ENCODE measurements around the gene DAB2IP.

The DAB2IP gene

GRCh38 chr9:121675969-121676822 lies 24.8 kb downstream of the DAB2IP start:
- Histone ChIP-seq H3K36me3 (ENCODE audit: control insufficient read depth in 1 of 2, insufficient read depth in 2 of 2, low read depth in 1 of 2, low read length in 2 of 2) (peaks cover 0 to 20% of the 10 kb centered on the region in 2 experiments), H2BK120ac (ENCODE audit: low read depth, low read length) (no peak overlapping the region), H3K27ac (ENCODE audit: low read length, poor library complexity, severe bottlenecking) (no peak overlapping the region), H4K8ac (ENCODE audit: low read length) (no peak overlapping the region), H3K23ac (ENCODE audit: low read length in 2 of 2) (no peak overlapping the region), H3K79me1 (replicated peaks; ENCODE audit: low read length, poor library complexity, severe bottlenecking) (peaks cover 16% of the 10 kb centered on the region), H3K4me2 (ENCODE audit: low read length, poor library complexity, severe bottlenecking) (no peak overlapping the region), H2BK15ac (ENCODE audit: low read depth, poor library complexity, severe bottlenecking) (no peak overlapping the region), H2AK5ac (ENCODE audit: low read length, severe bottlenecking) (no peak overlapping the region), H3K27me3 (ENCODE audit: control insufficient read depth in 1 of 2, insufficient read depth in 1 of 2, low read length in 2 of 2) (peaks cover 0 to 2% of the 10 kb centered on the region in 2 experiments), H3K4ac (ENCODE audit: low read depth in 1 of 2, low read length in 2 of 2) (no peak overlapping the region), H3K14ac (ENCODE audit: low read length in 2 of 2) (peak overlapping the region in 1 of 2 experiments; percentile 26), H2BK12ac (ENCODE audit: low read length in 2 of 2) (no peak overlapping the region), H3K4me3 (ENCODE audit: insufficient read depth in 1 of 2, low read depth in 1 of 2, low read length in 2 of 2) (no peak overlapping the region), H3K4me1 (ENCODE audit: control insufficient read depth, insufficient read depth, low read depth, low read length) (peaks cover 31% of the 10 kb centered on the region), H3K9me3 (ENCODE audit: control insufficient read depth, low read length) (no peaks in the 10 kb centered on the region), H2BK5ac (ENCODE audit: low read depth, low read length, poor library complexity, severe bottlenecking) (no peak overlapping the region), H4K91ac (ENCODE audit: low read length) (no peak overlapping the region), H3K18ac (ENCODE audit: low read depth in 1 of 2, low read length in 2 of 2) (no peak overlapping the region), H2AFZ (ENCODE audit: low read depth, low read length) (no peak overlapping the region), H3K9ac (ENCODE audit: low read length) (no peak overlapping the region)
- DNase-seq, result peak; percentile 23
- WGBS, result 79% methylated on average over 12 of the region's 16 CpGs

GRCh38 chr9:121676926-121677325 lies 25.5 kb downstream of the DAB2IP start:
- H3K23ac ChIP-seq (ENCODE audit: low read length in 2 of 2), result no peak overlapping the region
- 89% methylated on average over 4 of the region's 4 CpGs for WGBS
- no peak overlapping the region for H2BK5ac ChIP-seq (ENCODE audit: low read depth, low read length, poor library complexity, severe bottlenecking)
- H3K4ac ChIP-seq (ENCODE audit: low read depth in 1 of 2, low read length in 2 of 2), result no peak overlapping the region
- peaks cover 31% of the 10 kb centered on the region for H3K4me1 ChIP-seq (ENCODE audit: control insufficient read depth, insufficient read depth, low read depth, low read length)
- H3K79me1 ChIP-seq (replicated peaks; ENCODE audit: low read length, poor library complexity, severe bottlenecking), result peaks cover 18% of the 10 kb centered on the region
- H3K9ac ChIP-seq (ENCODE audit: low read length), result no peak overlapping the region
- H3K14ac ChIP-seq (ENCODE audit: low read length in 2 of 2), result no peak overlapping the region
- no peaks in the 10 kb centered on the region for H3K9me3 ChIP-seq (ENCODE audit: control insufficient read depth, low read length)
- no peak overlapping the region for H3K18ac ChIP-seq (ENCODE audit: low read depth in 1 of 2, low read length in 2 of 2)
- DNase-seq, result no peak
- H3K4me3 ChIP-seq (ENCODE audit: insufficient read depth in 1 of 2, low read depth in 1 of 2, low read length in 2 of 2), result no peak overlapping the region
- no peak overlapping the region for H4K91ac ChIP-seq (ENCODE audit: low read length)
- no peak overlapping the region for H4K8ac ChIP-seq (ENCODE audit: low read length)
- H3K27me3 ChIP-seq (ENCODE audit: control insufficient read depth in 1 of 2, insufficient read depth in 1 of 2, low read length in 2 of 2), result peaks cover 0 to 9% of the 10 kb centered on the region in 2 experiments
- no peak overlapping the region for H2AK5ac ChIP-seq (ENCODE audit: low read length, severe bottlenecking)
- H2BK120ac ChIP-seq (ENCODE audit: low read depth, low read length), result no peak overlapping the region
- no peak overlapping the region for H2BK12ac ChIP-seq (ENCODE audit: low read length in 2 of 2)
- no peak overlapping the region for H2BK15ac ChIP-seq (ENCODE audit: low read depth, poor library complexity, severe bottlenecking)
- peaks cover 0 to 27% of the 10 kb centered on the region in 2 experiments for H3K36me3 ChIP-seq (ENCODE audit: control insufficient read depth in 1 of 2, insufficient read depth in 2 of 2, low read depth in 1 of 2, low read length in 2 of 2)
- H3K4me2 ChIP-seq (ENCODE audit: low read length, poor library complexity, severe bottlenecking), result no peak overlapping the region
- no peak overlapping the region for H3K27ac ChIP-seq (ENCODE audit: low read length, poor library complexity, severe bottlenecking)
- no peak overlapping the region for H2AFZ ChIP-seq (ENCODE audit: low read depth, low read length)

GRCh38 chr9:121678501-121679022 lies 27.1 kb downstream of the DAB2IP start:
- DNase-seq, result no peak
- Histone ChIP-seq H4K8ac (ENCODE audit: low read length) (no peak overlapping the region), H2BK12ac (ENCODE audit: low read length in 2 of 2) (no peak overlapping the region), H3K79me1 (replicated peaks; ENCODE audit: low read length, poor library complexity, severe bottlenecking) (peaks cover 12% of the 10 kb centered on the region), H2BK5ac (ENCODE audit: low read depth, low read length, poor library complexity, severe bottlenecking) (no peak overlapping the region), H4K91ac (ENCODE audit: low read length) (no peak overlapping the region), H3K4me2 (ENCODE audit: low read length, poor library complexity, severe bottlenecking) (no peak overlapping the region), H3K36me3 (ENCODE audit: control insufficient read depth in 1 of 2, insufficient read depth in 2 of 2, low read depth in 1 of 2, low read length in 2 of 2) (peaks cover 0 to 30% of the 10 kb centered on the region in 2 experiments), H2AFZ (ENCODE audit: low read depth, low read length) (no peak overlapping the region), H3K27me3 (ENCODE audit: control insufficient read depth in 1 of 2, insufficient read depth in 1 of 2, low read length in 2 of 2) (peaks cover 0 to 17% of the 10 kb centered on the region in 2 experiments), H3K9ac (ENCODE audit: low read length) (no peak overlapping the region), H3K18ac (ENCODE audit: low read depth in 1 of 2, low read length in 2 of 2) (no peak overlapping the region), H3K9me3 (ENCODE audit: control insufficient read depth, low read length) (no peaks in the 10 kb centered on the region), H2BK15ac (ENCODE audit: low read depth, poor library complexity, severe bottlenecking) (no peak overlapping the region), H2BK120ac (ENCODE audit: low read depth, low read length) (no peak overlapping the region), H3K4me3 (ENCODE audit: insufficient read depth in 1 of 2, low read depth in 1 of 2, low read length in 2 of 2) (no peak overlapping the region), H3K4me1 (ENCODE audit: control insufficient read depth, insufficient read depth, low read depth, low read length) (peaks cover 33% of the 10 kb centered on the region), H2AK5ac (ENCODE audit: low read length, severe bottlenecking) (no peak overlapping the region), H3K27ac (ENCODE audit: low read length, poor library complexity, severe bottlenecking) (no peak overlapping the region), H3K4ac (ENCODE audit: low read depth in 1 of 2, low read length in 2 of 2) (no peak overlapping the region), H3K14ac (ENCODE audit: low read length in 2 of 2) (no peak overlapping the region), H3K23ac (ENCODE audit: low read length in 2 of 2) (no peak overlapping the region)
- WGBS, result 96% methylated on average over 22 of the region's 22 CpGs

GRCh38 chr9:121679901-121680635 lies 28.6 kb downstream of the DAB2IP start:
- H2BK5ac ChIP-seq (ENCODE audit: low read depth, low read length, poor library complexity, severe bottlenecking), result no peak overlapping the region
- no peak overlapping the region for H3K4me2 ChIP-seq (ENCODE audit: low read length, poor library complexity, severe bottlenecking)
- no peak overlapping the region for H3K18ac ChIP-seq (ENCODE audit: low read depth in 1 of 2, low read length in 2 of 2)
- H2BK15ac ChIP-seq (ENCODE audit: low read depth, poor library complexity, severe bottlenecking), result no peak overlapping the region
- no peak overlapping the region for H4K8ac ChIP-seq (ENCODE audit: low read length)
- H4K91ac ChIP-seq (ENCODE audit: low read length), result no peak overlapping the region
- no peak for DNase-seq
- H3K4ac ChIP-seq (ENCODE audit: low read depth in 1 of 2, low read length in 2 of 2), result no peak overlapping the region
- peaks cover 23% of the 10 kb centered on the region for H3K4me1 ChIP-seq (ENCODE audit: control insufficient read depth, insufficient read depth, low read depth, low read length)
- H2AK5ac ChIP-seq (ENCODE audit: low read length, severe bottlenecking), result no peak overlapping the region
- H3K14ac ChIP-seq (ENCODE audit: low read length in 2 of 2), result no peak overlapping the region
- peaks cover 0 to 28% of the 10 kb centered on the region in 2 experiments for H3K27me3 ChIP-seq (ENCODE audit: control insufficient read depth in 1 of 2, insufficient read depth in 1 of 2, low read length in 2 of 2)
- no peak overlapping the region for H3K27ac ChIP-seq (ENCODE audit: low read length, poor library complexity, severe bottlenecking)
- H2BK120ac ChIP-seq (ENCODE audit: low read depth, low read length), result no peak overlapping the region
- H2AFZ ChIP-seq (ENCODE audit: low read depth, low read length), result no peak overlapping the region
- no peak overlapping the region for H3K23ac ChIP-seq (ENCODE audit: low read length in 2 of 2)
- H3K36me3 ChIP-seq (ENCODE audit: control insufficient read depth in 1 of 2, insufficient read depth in 2 of 2, low read depth in 1 of 2, low read length in 2 of 2), result peaks cover 0 to 37% of the 10 kb centered on the region in 2 experiments
- H3K9ac ChIP-seq (ENCODE audit: low read length), result no peak overlapping the region
- H2BK12ac ChIP-seq (ENCODE audit: low read length in 2 of 2), result no peak overlapping the region
- H3K79me1 ChIP-seq (replicated peaks; ENCODE audit: low read length, poor library complexity, severe bottlenecking), result peaks cover 11% of the 10 kb centered on the region
- over 99% methylated on average over 5 of the region's 7 CpGs for WGBS
- no peak overlapping the region for H3K4me3 ChIP-seq (ENCODE audit: insufficient read depth in 1 of 2, low read depth in 1 of 2, low read length in 2 of 2)
- no peaks in the 10 kb centered on the region for H3K9me3 ChIP-seq (ENCODE audit: control insufficient read depth, low read length)
